GM11168 (cell line): Measurements from ENCODE around the gene KASH5.

Experiments
- in situ Hi-C: fragments of 300-500 bp; cut with MboI; formaldehyde crosslinking; loops from one replicate; pipeline ENCODE4 v1.12.0; 2022; ENCODE audit warnings: low sequenced_read_pairs; ENCODE audit not compliant: unreplicated experiment

The KASH5 gene

GRCh38 chr19:49387936-49388372 lies at the start of gene KASH5:
Gene KASH5 (plus strand): TSS chr19:49388249. CDS start chr19:49390884, 2,635 bp downstream.
- in situ Hi-C loops, result no loop called here

GRCh38 chr19:49338691-49339300 lies 49.3 kb upstream of the KASH5 start:
- in situ Hi-C loops, result no loop called here

GRCh38 chr19:49339301-49340068 lies 48.6 kb upstream of the KASH5 start:
- in situ Hi-C loops, result no loop called here

GRCh38 chr19:49340069-49340864 lies 47.8 kb upstream of the KASH5 start:
- in situ Hi-C loops, result no loop called here

- in situ Hi-C loops, result no loop called here
Observed at GRCh38 chr19:49340865-49341718, 47.0 kb upstream of the KASH5 start.

- in situ Hi-C loops, result no loop called here
Observed at GRCh38 chr19:49342291-49342721, 45.7 kb upstream of the KASH5 start.

- in situ Hi-C loops, result no loop called here
Observed at GRCh38 chr19:49343123-49343522, 44.9 kb upstream of the KASH5 start.

DNA sequence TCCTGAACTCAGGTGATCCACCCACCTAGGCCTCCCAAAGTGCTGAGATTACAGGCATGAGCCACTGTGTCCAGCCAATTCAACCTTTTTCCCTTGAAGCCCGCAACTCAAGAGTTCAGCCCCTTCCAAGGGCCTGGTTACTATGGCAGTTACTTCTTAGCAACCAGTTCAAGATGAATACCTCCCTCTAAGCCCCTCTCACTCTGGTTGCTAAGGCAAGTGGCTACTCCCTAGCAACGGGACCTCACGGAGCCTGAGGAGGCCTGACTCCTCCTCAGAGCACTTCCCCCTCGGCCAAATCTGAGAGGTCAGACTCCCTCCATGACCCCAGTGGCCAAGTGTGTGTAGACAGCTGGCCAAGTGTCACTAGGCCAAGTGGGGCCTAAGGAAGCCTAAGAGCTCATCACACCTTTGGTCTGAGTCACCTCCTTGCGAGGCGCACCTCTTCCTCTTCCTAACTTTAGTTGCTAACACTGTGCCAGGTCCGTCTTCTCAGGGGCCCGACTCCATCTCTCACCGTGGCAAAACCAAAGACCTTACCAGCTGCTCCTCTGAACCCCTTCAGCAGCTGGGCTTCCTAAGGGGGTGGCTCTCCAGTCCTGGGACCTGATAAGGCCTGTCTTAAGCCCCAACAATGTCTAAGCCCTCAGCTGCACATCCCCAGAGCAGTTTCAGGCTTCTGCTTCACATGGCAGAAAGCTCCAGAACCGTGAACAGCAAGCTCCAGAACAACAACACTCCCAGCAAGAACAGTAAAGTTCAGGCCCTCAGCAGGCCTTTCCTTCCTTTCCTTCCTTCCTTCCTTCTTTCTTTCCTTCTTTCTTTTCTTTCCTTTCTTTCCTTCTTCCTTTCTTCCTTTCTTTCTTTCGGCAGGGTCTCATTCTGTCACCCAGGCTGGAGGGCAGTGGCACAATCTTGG lies 43.3 kb upstream of the KASH5 start:
- in situ Hi-C loops, result no loop called here

GRCh38 chr19:49347191-49347590 lies 40.9 kb upstream of the KASH5 start:
- in situ Hi-C loops, result no loop called here

DNA sequence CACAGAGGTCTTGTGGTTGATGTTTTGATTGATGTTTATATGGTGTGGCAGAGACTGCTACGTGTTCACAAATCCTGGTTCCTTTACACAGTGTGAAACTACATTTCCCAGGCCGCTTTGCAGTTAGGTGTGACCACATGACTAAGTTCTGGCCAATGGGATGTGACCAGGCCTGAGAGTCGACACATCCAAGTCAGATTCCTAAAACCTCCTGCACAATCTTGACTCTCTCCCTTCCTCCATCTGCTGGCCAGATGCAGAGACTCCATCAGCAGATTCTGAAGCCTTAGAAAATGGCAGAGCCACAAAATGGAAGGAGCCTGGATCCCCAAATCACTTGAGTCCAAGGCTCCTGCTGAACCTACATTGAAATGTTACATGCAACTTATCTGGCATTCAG lies 40.2 kb upstream of the KASH5 start:
- in situ Hi-C loops, result no loop called here

- in situ Hi-C loops, result no loop called here
Observed at GRCh38 chr19:49348305-49349189, 39.5 kb upstream of the KASH5 start.

DNA sequence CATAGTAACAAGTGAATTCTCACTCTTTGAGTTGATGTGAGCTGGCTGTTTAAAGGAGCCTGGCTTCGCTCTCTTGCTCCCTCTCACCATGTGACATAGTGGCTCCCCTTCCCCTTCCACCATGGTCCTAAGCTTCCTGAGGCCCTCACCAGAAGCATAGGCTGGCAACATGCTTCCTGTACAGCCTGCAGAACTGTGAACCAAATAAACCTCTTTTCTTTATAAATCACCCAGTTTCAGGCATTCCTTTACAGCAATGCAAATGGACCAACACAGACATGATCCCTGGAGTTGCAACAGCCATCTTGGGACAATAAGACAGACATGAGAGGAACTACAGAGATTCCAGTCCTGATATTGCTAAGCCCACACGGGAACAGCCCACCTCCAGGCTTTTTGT lies 38.5 kb upstream of the KASH5 start:
- in situ Hi-C loops, result no loop called here

DNA sequence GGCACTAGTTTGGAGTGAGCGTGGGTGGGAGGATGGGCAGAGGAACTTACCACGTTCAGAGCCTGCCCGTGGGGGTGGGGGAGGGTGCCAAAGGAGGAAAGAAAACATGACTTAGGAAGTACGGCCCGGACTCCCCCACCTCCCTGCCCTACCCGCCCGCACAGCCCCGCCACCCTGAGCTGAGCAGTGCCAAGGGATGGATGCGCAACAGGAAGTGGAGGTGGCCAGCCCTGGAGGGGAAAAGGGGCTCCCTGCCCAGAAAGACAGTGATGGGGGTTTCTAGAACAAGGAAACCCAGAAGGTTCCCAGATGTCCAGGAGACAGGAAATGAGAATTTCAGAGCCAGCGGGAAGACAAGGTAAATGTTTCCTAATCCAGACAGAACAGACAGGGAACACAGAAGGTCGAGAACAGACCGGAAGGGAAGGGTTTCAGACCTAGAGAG lies 32.1 kb upstream of the KASH5 start:
- in situ Hi-C loops, result no loop called here

DNA sequence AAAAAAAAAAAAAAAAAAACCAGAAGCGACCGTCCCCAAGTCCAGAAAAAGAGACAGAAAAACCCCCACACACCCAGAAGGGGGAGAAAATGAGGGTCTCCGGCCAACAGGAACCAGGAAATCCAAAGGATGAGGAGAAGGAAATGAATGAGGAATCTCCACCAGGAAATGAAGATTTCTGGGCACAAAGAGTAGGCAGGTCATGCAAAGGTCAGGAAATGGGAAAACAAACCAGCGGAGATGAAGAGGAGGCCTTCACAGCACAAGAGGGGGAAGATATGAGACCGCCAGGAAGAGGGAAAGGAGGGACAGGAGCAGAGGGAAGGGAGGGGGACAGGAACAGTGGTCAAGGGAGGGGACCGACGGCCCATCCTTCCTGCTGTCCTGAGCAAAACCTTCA lies 31.7 kb upstream of the KASH5 start:
- in situ Hi-C loops, result no loop called here

- in situ Hi-C loops, result no loop called here
Observed at GRCh38 chr19:49357186-49357585, 30.9 kb upstream of the KASH5 start.

GRCh38 chr19:49359851-49360820 lies 27.9 kb upstream of the KASH5 start:
- in situ Hi-C loops, result no loop called here

DNA sequence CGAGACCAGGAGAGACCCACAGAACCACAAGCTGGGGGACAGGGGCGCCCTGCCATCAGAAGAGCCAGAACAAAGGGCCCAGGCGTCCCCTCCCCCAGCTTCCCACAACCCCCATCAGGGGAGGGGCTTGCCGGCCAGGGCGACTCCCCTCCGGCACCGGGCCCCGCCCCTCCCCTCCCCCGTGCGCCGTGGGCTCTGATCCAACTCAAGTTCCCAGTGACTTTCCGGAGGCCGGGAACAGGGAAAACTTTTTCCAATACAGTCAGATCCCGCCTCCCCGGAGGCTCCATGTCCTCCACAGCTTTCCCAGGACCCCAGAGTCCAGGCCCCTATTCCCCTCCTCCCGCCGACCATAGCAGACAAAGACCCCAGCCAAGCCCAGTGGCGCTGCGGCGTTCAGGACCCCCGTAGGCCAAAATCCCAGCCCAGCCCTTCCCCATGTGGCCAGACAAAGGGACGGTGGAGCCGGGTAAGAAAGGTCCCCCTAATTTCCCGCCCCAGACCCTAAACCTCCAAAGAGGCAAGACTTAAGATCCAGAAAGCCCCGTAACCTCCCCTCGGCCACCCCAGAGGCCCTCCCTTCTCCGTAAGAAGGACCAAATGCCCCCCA lies 26.5 kb upstream of the KASH5 start:
- in situ Hi-C loops, result no loop called here
